Trophoblast cell (in vitro differentiated cells and primary cell): ENCODE measurements around the gene NSD1.
A peak's percentile ranks its signal among the peaks of the same experiment; 100 is the strongest.

Experiments used
- DNase-seq, 2 donors: peaks; one replicate each; pipeline ENCODE4 v3.0.0-alpha.2; 2016
- H2AFZ ChIP-seq: 2 replicates; pipeline ENCODE4 v1.6.1; 2013; ENCODE audit warnings: low read length, moderate library complexity, mild to moderate bottlenecking; ENCODE audit not compliant: insufficient read depth, poor library complexity
- H2AK5ac ChIP-seq: 2 replicates; pipeline ENCODE4 v1.6.1; 2013; ENCODE audit warnings: mild to moderate bottlenecking, low read length
- H2BK120ac ChIP-seq: 2 replicates; pipeline ENCODE4 v1.6.1; 2013; ENCODE audit warnings: low read length, mild to moderate bottlenecking, moderate library complexity; ENCODE audit not compliant: insufficient read depth, poor library complexity
- H2BK12ac ChIP-seq: 2 replicates; pipeline ENCODE4 v1.6.1; 2013; ENCODE audit warnings: mild to moderate bottlenecking, low read length, moderate library complexity
- H2BK5ac ChIP-seq: 2 replicates; pipeline ENCODE4 v1.6.1; 2013; ENCODE audit warnings: low read length, low read depth, moderate library complexity, mild to moderate bottlenecking; ENCODE audit not compliant: poor library complexity
- H3K14ac ChIP-seq: 2 replicates; pipeline ENCODE4 v1.6.1; 2013; ENCODE audit warnings: mild to moderate bottlenecking, low read length
- H3K18ac ChIP-seq: 2 replicates; pipeline ENCODE4 v1.6.1; 2013; ENCODE audit warnings: mild to moderate bottlenecking, low read length
- H3K23ac ChIP-seq: 2 replicates; pipeline ENCODE4 v1.6.1; 2013; ENCODE audit warnings: low read length
- H3K27ac ChIP-seq: 2 replicates; pipeline ENCODE4 v1.5.1; 2013; ENCODE audit warnings: low read depth, mild to moderate bottlenecking, inconsistent platforms, low read length, moderate library complexity
- H3K27me3 ChIP-seq: 2 replicates; pipeline ENCODE4 v1.6.1; 2013; ENCODE audit warnings: inconsistent platforms, mild to moderate bottlenecking, low read length, moderate library complexity; ENCODE audit not compliant: insufficient read depth
- H3K36me3 ChIP-seq, 2 experiments: 1 replicate in 1 of 2; 2 replicates in 1 of 2; pipeline ENCODE4 v1.6.1; 2013; ENCODE audit warnings: low read length in 2 of 2, mild to moderate bottlenecking in 2 of 2, moderate library complexity in 1 of 2; ENCODE audit not compliant: insufficient read depth in 2 of 2, control insufficient read depth in 1 of 2
- H3K4ac ChIP-seq: 2 replicates; pipeline ENCODE4 v1.6.1; 2013; ENCODE audit warnings: low read depth, mild to moderate bottlenecking, low read length, moderate library complexity
- H3K4me1 ChIP-seq, 2 experiments: 1 replicate in 1 of 2; 2 replicates in 1 of 2; pipeline ENCODE4 v1.6.1; 2013; ENCODE audit warnings: low read length in 2 of 2, mild to moderate bottlenecking in 2 of 2, moderate library complexity in 1 of 2; ENCODE audit not compliant: insufficient read depth in 2 of 2, control insufficient read depth in 1 of 2
- H3K4me2 ChIP-seq: 2 replicates; pipeline ENCODE4 v1.6.1; 2013; ENCODE audit warnings: inconsistent platforms, mild to moderate bottlenecking, low read length, moderate library complexity
- H3K4me3 ChIP-seq: 2 replicates; pipeline ENCODE4 v1.5.1; 2013; ENCODE audit warnings: mild to moderate bottlenecking, low read depth, low read length, inconsistent platforms
- H3K79me1 ChIP-seq: one replicate; pipeline ENCODE4 v1.6.1; 2013; ENCODE audit warnings: low read length
- H3K79me2 ChIP-seq: 2 replicates; pipeline ENCODE4 v1.6.1; 2013; ENCODE audit warnings: low read length, mild to moderate bottlenecking; ENCODE audit not compliant: control insufficient read depth, insufficient read depth, poor library complexity
- H3K9ac ChIP-seq: 2 replicates; pipeline ENCODE4 v1.6.1; 2013; ENCODE audit warnings: mild to moderate bottlenecking, low read length
- H3K9me3 ChIP-seq: 2 replicates; pipeline ENCODE4 v1.6.1; 2013; ENCODE audit warnings: low read depth, mild to moderate bottlenecking, control low read depth, inconsistent platforms, low read length; ENCODE audit not compliant: insufficient read depth
- H4K12ac ChIP-seq: 2 replicates; pipeline ENCODE4 v1.6.1; 2013; ENCODE audit warnings: low read depth, mild to moderate bottlenecking, low read length, moderate library complexity
- H4K8ac ChIP-seq: 2 replicates; pipeline ENCODE4 v1.6.1; 2013; ENCODE audit warnings: low read depth, mild to moderate bottlenecking, low read length, moderate library complexity
- H4K91ac ChIP-seq: one replicate; pipeline ENCODE4 v1.6.1; 2013; ENCODE audit warnings: low read depth, mild to moderate bottlenecking, low read length, moderate library complexity
- WGBS: extraction: QIAGEN DNeasy Blood & Tissue Kit; methylation state at CpG from one replicate; pipeline ENCODE4 v1.1.7; 2013; ENCODE audit warnings: missing lambda C conversion rate; ENCODE audit not compliant: insufficient read length, insufficient coverage; ENCODE audit errors: extremely low coverage; 5-methylcytosine and 5-hydroxymethylcytosine counted together

Gene NSD1

GRCh38 chr5:177124486-177124991 lies 9.0 kb upstream of the NSD1 start:
- DNase-seq, result peak; percentile 58 to 72
- no CpG with 5 or more reads among the region's 4 CpGs for WGBS
- Histone ChIP-seq H4K8ac (no peak overlapping the region), H2BK12ac (no peak overlapping the region), H3K4me3 (no peak overlapping the region), H3K27ac (no peak overlapping the region), H3K14ac (no peak overlapping the region), H4K91ac (no peak overlapping the region), H3K18ac (no peak overlapping the region), H4K12ac (no peak overlapping the region), H3K4ac (no peak overlapping the region), H2AK5ac (no peak overlapping the region), H3K79me1 (no peaks in the 10 kb centered on the region), H3K9me3 (peaks cover 2% of the 10 kb centered on the region), H3K4me2 (no peak overlapping the region), H2BK120ac (no peak overlapping the region), H3K79me2 (no peaks in the 10 kb centered on the region), H3K9ac (no peak overlapping the region), H2BK5ac (no peak overlapping the region), H3K36me3 (no peaks in the 10 kb centered on the region), H2AFZ (no peak overlapping the region), H3K27me3 (no peaks in the 10 kb centered on the region), H3K23ac (no peak overlapping the region), H3K4me1 (no peaks in the 10 kb centered on the region)

- Histone ChIP-seq H2BK5ac (no peak overlapping the region), H3K27ac (no peak overlapping the region), H2BK120ac (no peak overlapping the region), H4K91ac (no peak overlapping the region), H3K9me3 (peaks cover 2% of the 10 kb centered on the region), H3K4ac (no peak overlapping the region), H3K9ac (no peak overlapping the region), H3K79me2 (no peaks in the 10 kb centered on the region), H3K4me1 (peaks cover under 1 to 7% of the 10 kb centered on the region in 2 experiments), H3K27me3 (no peaks in the 10 kb centered on the region), H2BK12ac (no peak overlapping the region), H3K14ac (no peak overlapping the region), H2AK5ac (no peak overlapping the region), H3K18ac (no peak overlapping the region), H4K8ac (no peak overlapping the region), H3K4me3 (no peak overlapping the region), H3K79me1 (peaks cover under 1% of the 10 kb centered on the region), H3K23ac (no peak overlapping the region), H2AFZ (no peak overlapping the region), H4K12ac (no peak overlapping the region), H3K36me3 (no peaks in the 10 kb centered on the region), H3K4me2 (no peak overlapping the region)
- no CpG with 5 or more reads among the region's 1 CpG for WGBS
- DNase-seq, result no peak
Measured at GRCh38 chr5:177126771-177127170, 6.8 kb upstream of the NSD1 start.

GRCh38 chr5:177128551-177128981 lies 5.0 kb upstream of the NSD1 start:
- no peak overlapping the region for H2BK12ac ChIP-seq
- H3K9me3 ChIP-seq, result peaks cover 2% of the 10 kb centered on the region
- no peak overlapping the region for H3K23ac ChIP-seq
- no peak overlapping the region for H4K91ac ChIP-seq
- H2AK5ac ChIP-seq, result no peak overlapping the region
- H3K27ac ChIP-seq, result no peak overlapping the region
- H3K4me1 ChIP-seq, result peaks cover 9 to 15% of the 10 kb centered on the region in 2 experiments
- peaks cover 15% of the 10 kb centered on the region for H3K79me1 ChIP-seq
- H3K4me2 ChIP-seq, result no peak overlapping the region
- H3K36me3 ChIP-seq, result no peaks in the 10 kb centered on the region
- no peaks in the 10 kb centered on the region for H3K27me3 ChIP-seq
- H2BK120ac ChIP-seq, result no peak overlapping the region
- H3K14ac ChIP-seq, result no peak overlapping the region
- no peak for DNase-seq
- H3K4ac ChIP-seq, result no peak overlapping the region
- H3K79me2 ChIP-seq, result peaks cover 13% of the 10 kb centered on the region
- H4K12ac ChIP-seq, result no peak overlapping the region
- no peak overlapping the region for H2BK5ac ChIP-seq
- H3K9ac ChIP-seq, result no peak overlapping the region
- no peak overlapping the region for H3K4me3 ChIP-seq
- H2AFZ ChIP-seq, result no peak overlapping the region
- no CpG with 5 or more reads among the region's 4 CpGs for WGBS
- no peak overlapping the region for H4K8ac ChIP-seq
- no peak overlapping the region for H3K18ac ChIP-seq

GRCh38 chr5:177130211-177131018 lies 3.2 kb upstream of the NSD1 start:
- no peak overlapping the region for H3K14ac ChIP-seq
- H3K79me1 ChIP-seq, result peaks cover 25% of the 10 kb centered on the region
- H3K79me2 ChIP-seq, result peaks cover 27% of the 10 kb centered on the region
- H3K23ac ChIP-seq, result no peak overlapping the region
- no peaks in the 10 kb centered on the region for H3K27me3 ChIP-seq
- H3K18ac ChIP-seq, result no peak overlapping the region
- H3K9me3 ChIP-seq, result peaks cover 2% of the 10 kb centered on the region
- no peak overlapping the region for H2AFZ ChIP-seq
- no peak overlapping the region for H4K8ac ChIP-seq
- H3K4me3 ChIP-seq, result no peak overlapping the region
- H3K4me2 ChIP-seq, result no peak overlapping the region
- no peak overlapping the region for H3K4ac ChIP-seq
- no peak overlapping the region for H2BK12ac ChIP-seq
- no peak overlapping the region for H2BK5ac ChIP-seq
- H3K27ac ChIP-seq, result no peak overlapping the region
- peaks cover 2 to 5% of the 10 kb centered on the region in 2 experiments for H3K36me3 ChIP-seq
- H4K12ac ChIP-seq, result no peak overlapping the region
- peak in 1 of 2 donors; percentile 23 for DNase-seq
- H3K9ac ChIP-seq, result no peak overlapping the region
- no peak overlapping the region for H2BK120ac ChIP-seq
- H3K4me1 ChIP-seq, result peaks cover 16 to 21% of the 10 kb centered on the region in 2 experiments
- H4K91ac ChIP-seq, result no peak overlapping the region
- no CpG with 5 or more reads among the region's 5 CpGs for WGBS
- H2AK5ac ChIP-seq, result no peak overlapping the region
